IPS-NIHi11 (cell line): ENCODE measurements around the gene CREG2.

ENCODE experiments used
- DNase-seq: peaks from one replicate; pipeline ENCODE4 v3.0.0; 2012; ENCODE audit warnings: mixed read lengths, low spot score

The CREG2 gene

DNA sequence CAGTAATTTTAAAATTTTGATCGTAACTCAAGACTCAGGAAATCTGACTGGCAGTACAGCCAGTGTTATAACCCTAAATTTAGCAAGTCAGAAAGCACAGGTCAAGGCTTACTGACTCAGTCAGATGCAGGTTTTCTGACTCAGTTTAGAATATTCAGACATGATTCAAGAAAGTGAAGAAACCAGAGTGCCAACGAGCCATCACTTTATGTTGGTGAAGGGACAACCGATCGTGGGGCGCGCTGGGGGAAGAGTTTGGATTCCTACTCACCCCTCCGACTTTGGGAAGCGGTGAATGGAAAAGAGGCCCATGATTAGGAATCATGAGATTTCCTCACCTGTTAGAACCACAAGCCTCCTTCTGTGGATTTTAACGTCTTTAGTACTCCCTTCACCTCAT, 79.8 kb downstream of the CREG2 start:
- no peak for DNase-seq

DNA sequence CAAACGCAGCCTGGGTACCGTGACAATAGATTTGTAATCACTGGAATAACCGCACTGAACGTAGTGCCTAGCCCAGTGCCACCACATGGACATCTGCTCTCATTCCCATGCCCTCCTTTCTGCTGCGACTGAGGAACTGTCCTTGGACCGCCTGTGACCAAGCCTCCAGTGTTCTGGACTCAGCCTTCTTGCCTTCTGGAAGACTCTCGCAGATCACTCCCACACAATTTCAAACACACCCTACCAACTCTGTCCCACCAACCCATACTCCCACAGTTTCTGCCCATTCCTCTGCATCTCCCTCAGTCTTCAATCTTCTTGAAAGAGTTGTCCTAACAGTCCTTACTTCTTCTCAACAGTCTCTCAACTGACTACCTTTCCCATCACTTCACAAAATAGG, 80.9 kb downstream of the CREG2 start:
- no peak for DNase-seq

DNA sequence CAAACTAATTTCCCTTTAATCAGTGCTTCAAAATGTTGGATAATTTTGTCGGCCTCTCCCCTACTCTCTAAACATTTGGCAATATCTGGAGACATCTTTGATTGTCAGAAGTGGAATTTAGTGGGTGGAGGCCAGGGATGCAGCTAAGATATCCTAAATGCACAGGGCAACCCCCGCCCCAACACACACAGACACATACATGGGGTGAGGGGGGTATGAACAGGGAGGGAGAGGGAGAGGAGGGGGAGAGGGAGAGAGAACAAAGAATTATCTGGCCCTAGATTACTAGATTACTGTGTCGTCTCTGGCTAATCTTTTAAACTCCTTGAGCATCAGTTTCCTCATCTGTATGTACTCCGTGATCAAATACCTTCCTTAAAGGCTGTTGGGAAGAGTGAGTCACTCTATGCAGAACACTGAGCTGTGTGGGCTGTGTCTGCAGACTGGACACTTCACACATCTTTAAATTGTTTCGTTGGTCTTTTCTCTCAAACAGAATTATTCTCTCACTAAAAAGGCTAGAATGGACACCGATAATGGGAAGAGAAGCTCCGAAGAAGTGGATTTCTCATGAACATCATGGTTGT, 81.7 kb downstream of the CREG2 start:
- no peak for DNase-seq

DNA sequence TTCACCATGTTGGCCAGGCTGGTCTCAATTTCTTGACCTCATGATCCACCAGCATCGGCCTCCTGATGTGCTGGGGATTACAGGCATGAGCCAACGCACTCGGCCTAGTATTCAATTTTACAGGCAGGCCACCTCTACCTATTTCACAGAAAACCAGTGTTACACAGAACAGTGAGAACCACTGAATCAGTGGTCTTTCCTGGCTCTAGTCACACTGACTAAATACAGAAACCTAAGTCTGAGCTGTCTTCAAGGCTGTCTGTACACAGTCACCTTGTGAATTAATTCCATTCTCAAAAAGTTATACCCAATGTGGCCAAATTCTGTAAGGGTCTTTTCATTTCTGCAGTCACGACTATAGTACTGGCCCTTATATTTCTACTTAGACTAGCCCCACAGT, 82.3 kb downstream of the CREG2 start:
- no peak for DNase-seq

DNA sequence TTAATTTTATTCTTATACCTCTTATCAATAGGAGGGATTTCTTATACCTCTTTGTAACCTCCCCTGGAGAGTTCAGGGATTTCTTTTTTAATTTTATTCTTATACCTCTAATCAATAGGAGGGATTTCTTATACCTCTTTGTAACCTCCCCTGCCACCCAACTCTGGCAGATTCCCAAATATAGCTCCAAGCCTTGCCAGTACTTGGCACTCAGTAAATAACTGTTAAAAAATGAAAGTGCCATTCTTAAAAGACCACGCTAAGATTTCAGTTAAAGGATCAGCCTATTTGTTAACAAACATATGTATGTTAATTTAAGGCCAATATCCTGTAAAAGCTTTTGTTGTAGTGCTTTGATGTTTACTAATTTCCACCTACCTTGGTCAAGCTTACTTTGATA, 83.6 kb downstream of the CREG2 start:
- no peak for DNase-seq

DNA sequence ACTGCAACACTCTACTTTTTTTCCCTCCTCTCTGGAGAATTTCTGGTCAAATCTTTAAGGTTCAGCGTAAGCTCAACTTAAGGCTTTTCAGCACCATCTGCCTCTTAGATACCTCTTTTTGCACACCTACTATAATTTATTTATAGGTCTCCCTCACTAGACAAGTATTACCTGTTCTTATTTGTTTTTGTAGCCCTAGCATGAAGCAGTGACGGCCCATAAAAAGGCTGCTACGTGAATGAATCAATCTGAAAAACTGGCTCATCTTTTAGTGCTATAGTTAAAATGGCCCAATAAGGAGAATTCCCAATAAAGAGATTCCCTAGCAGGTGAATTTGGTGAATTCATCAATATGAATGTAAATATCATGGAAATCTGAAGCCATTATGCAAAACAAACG, 85.3 kb downstream of the CREG2 start:
- no peak for DNase-seq

DNA sequence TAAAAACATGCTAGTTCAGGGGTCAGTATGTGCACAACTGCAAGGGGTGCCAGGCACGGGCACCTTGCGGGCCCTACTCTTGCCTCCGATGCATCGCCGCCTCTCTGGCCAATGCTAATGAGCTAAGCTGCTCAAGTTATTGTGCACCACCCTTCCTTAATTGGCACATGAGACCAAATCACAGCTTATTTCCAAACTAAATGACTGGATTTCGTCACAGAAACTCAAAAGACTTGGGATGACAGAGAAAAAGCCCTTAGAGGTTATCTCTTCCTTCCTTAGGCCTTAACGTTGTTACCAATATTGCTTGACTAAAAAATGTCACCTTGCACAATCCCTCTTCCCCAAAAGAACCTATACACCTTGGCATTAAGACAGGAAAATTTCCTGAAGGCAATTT, 86.5 kb downstream of the CREG2 start:
- DNase-seq = no peak

DNA sequence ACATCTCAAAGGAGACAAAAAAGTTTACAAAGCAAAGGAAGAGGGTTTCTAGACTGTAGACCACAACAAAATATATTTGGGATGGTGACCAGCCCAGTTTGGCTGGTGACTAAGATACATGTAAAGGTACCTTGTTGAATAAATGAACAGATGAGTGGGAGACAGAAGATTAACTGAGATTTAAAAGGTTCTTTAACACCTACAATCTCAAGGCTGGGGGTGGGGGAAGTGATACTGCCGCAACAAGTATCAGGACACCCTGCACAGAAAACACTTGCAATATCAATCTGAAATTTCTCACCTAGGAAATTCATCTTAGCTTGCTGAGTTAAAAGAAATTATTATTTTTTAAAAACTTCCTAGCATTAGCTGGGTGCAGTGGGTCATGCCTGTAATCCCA, 87.1 kb downstream of the CREG2 start:
- DNase-seq = no peak

DNA sequence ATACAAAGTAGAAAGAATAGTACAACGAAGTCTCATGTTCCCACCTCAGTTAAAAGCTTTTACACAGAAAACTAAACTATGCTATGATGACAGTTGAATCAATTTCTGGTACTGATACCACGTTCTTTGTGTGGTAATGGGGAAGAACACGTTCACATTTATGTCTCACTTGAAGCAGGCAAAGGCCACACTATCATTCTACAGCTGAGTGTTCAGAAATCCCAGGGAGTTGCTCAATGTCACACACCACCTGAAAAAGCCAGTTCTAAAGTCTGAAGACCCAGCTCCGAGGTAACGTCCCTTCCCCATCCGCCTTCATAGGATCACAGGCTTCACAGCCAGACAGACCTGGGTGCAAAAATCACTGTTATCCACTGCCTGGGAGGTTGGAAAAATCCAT, 87.7 kb downstream of the CREG2 start:
- no peak for DNase-seq

DNA sequence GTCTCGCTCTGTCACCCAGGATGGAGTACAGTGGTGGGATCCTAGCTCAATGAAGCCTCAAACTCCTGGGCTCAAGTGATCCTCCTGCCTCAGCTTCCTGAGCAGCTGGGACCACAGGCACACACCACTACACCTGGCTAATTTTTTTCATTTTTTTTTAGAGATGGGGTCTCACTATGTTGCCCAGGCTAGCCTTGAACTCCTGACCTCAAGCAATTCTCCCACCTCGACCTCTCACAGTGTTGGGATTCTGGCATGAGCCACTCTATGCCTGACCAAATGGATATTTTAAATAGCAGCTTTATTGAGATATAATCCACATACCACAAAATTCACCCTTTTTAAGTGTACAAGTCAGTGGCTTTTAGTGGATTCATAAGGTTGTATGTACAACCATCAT, 89.9 kb downstream of the CREG2 start:
- DNase-seq = no peak

DNA sequence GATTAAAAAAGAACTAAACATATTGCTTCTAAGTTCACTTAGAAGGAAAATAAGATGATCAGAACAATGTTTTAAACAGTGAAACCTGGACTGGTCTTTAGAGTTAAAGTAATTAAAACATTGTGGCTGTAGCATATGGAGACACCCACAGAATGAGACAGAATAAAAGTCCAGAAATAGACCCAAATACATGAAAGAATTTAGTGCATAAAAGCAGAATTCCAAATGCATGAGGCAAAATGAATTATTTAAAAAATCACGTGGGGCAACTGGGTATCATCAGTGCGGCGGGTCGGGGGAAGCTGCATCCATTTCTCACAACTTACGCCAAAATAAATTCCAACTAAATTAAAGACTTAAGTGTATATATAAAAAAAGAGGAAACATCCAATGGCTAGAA, 90.9 kb downstream of the CREG2 start:
- no peak for DNase-seq

DNA sequence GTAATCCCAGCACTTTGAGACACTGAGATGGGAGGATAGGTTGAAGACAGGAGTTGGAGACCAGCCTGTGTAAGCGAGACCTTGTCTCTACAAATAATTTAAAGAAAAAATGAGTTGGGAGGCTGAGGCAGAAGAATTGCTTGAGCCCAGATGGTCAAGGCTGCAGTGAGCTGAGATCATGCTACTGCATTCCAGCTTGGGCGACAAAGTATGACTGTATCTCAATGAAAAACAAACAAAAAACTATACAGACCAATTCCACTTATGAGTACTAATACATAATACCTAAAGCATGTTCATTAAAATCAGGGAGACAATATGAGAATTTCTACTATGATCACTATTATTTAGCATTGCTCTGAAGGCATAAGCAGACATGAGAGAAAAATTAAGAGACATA, 91.4 kb downstream of the CREG2 start:
- no peak for DNase-seq
